Fibroblast of skin of abdomen (primary cell): ENCODE data around the gene ARPC1B. TPM values are rescaled to one million over a fixed set of nuclear protein-coding genes. Genes with fewer than 3 reads are reported as not detected.
"Not testable (repeated sequence)": the region's sequence is repeated elsewhere in the genome, so short reads cannot be mapped to it uniquely, and the experiment has no call there.

Experiments
- DNase-seq: peaks from one replicate; pipeline ENCODE4 v3.0.0-alpha.2; 2013
- polyA plus RNA-seq, 2 experiments: library from polyadenylated mRNA; unstranded; fragments of 120-200 nt; gene quantifications; one replicate each; pipeline ENCODE4 v1.2.1, GENCODE V29; 2013; ENCODE audit not compliant: insufficient read length in 2 of 2

Gene ARPC1B
- polyA plus RNA-seq (2013, experiment 1 of 2; ENCODE audit: insufficient read length): 176 TPM
- polyA plus RNA-seq (2013, experiment 2 of 2; ENCODE audit: insufficient read length): 188 TPM

GRCh38 chr7:99374111-99375064, at the start of gene ARPC1B:
TSS of gene ARPC1B (plus strand) at chr7:99374730. CDS start at chr7:99385715, 10,985 bp downstream.
- DNase-seq: peak; percentile 72

- DNase-seq: no peak
Observed at GRCh38 chr7:99325001-99325493, 49.5 kb upstream of the ARPC1B start.

- DNase-seq: peak; percentile 91
Observed at GRCh38 chr7:99325592-99326407, 48.7 kb upstream of the ARPC1B start, which contains the start of gene ARPC1A. TSS of gene ARPC1A (plus strand) at chr7:99325898. CDS start at chr7:99333354, 7,456 bp downstream.

GRCh38 chr7:99326408-99326782, 48.1 kb upstream of the ARPC1B start:
- DNase-seq: no peak

GRCh38 chr7:99330314-99330961, 44.1 kb upstream of the ARPC1B start:
- peak; percentile 82 for DNase-seq

- DNase-seq: no peak
Observed at GRCh38 chr7:99331002-99331401, 43.5 kb upstream of the ARPC1B start.

- DNase-seq: no peak
Observed at GRCh38 chr7:99339595-99339994, 34.9 kb upstream of the ARPC1B start.

GRCh38 chr7:99340659-99341058, 33.9 kb upstream of the ARPC1B start:
- no peak for DNase-seq

- no peak for DNase-seq
Observed at GRCh38 chr7:99344061-99344647, 30.4 kb upstream of the ARPC1B start.

- DNase-seq: not testable (repeated sequence)
Observed at GRCh38 chr7:99350641-99351040, 23.9 kb upstream of the ARPC1B start.

GRCh38 chr7:99352247-99352646, 22.3 kb upstream of the ARPC1B start:
- DNase-seq: no peak

- DNase-seq: no peak
Observed at GRCh38 chr7:99355098-99355497, 19.4 kb upstream of the ARPC1B start.

- no peak for DNase-seq
Observed at GRCh38 chr7:99357701-99358490, 16.6 kb upstream of the ARPC1B start.

- not testable (repeated sequence) for DNase-seq
Observed at GRCh38 chr7:99358521-99358920, 16.0 kb upstream of the ARPC1B start.

- no peak for DNase-seq
Observed at GRCh38 chr7:99359465-99360154, 14.9 kb upstream of the ARPC1B start.

GRCh38 chr7:99362801-99363200, 11.7 kb upstream of the ARPC1B start:
- peak; percentile 64 for DNase-seq

GRCh38 chr7:99363286-99363685, 11.2 kb upstream of the ARPC1B start:
- no peak for DNase-seq

GRCh38 chr7:99365318-99366141, 9.0 kb upstream of the ARPC1B start:
- DNase-seq: no peak

GRCh38 chr7:99366646-99367045, 7.9 kb upstream of the ARPC1B start:
- no peak for DNase-seq
